Calu3 (cell line): Measurements from ENCODE around the gene HMCN1. TPM values are rescaled to one million over a fixed set of nuclear protein-coding genes. Genes with fewer than 3 reads are reported as not detected.

ENCODE experiments used
- BruUV-seq: library from RNA; stranded (reverse); fragments of 400-500 nt; replicated peaks from 2 replicates; lab custom pipeline; 2021; lab: Mats Ljungman, UMichigan
- CTCF ChIA-PET: fragments of 300-600 bp; sonication (Branson Sonifier 250); formaldehyde crosslinking; loops from one replicate; lab custom pipeline; 2022; ENCODE audit warnings: antibody characterized with exemption; lab: Charles Lee
- DNase-seq: peaks from one replicate; pipeline ENCODE4 v3.0.0; 2022
- H3K27ac Mint-ChIP-seq: one replicate; pipeline ENCODE4 v1.8.0; 2022; ENCODE audit warnings: mixed read lengths; ENCODE audit not compliant: unreplicated experiment
- H3K27me3 Mint-ChIP-seq: one replicate; pipeline ENCODE4 v1.8.0; 2022; ENCODE audit warnings: mixed read lengths; ENCODE audit not compliant: unreplicated experiment
- H3K36me3 Mint-ChIP-seq: one replicate; pipeline ENCODE4 v1.8.0; 2022; ENCODE audit warnings: mild to moderate bottlenecking, moderate library complexity, mixed read lengths; ENCODE audit not compliant: insufficient read depth, unreplicated experiment
- H3K4me1 Mint-ChIP-seq: one replicate; pipeline ENCODE4 v1.8.0; 2022; ENCODE audit warnings: mild to moderate bottlenecking, low read depth, mixed read lengths; ENCODE audit not compliant: unreplicated experiment
- H3K4me3 Mint-ChIP-seq: one replicate; pipeline ENCODE4 v1.8.0; 2022; ENCODE audit warnings: mild to moderate bottlenecking, low read depth, moderate library complexity, mixed read lengths; ENCODE audit not compliant: unreplicated experiment
- H3K9me3 Mint-ChIP-seq: one replicate; pipeline ENCODE4 v1.8.0; 2022; ENCODE audit warnings: low read depth, mixed read lengths; ENCODE audit not compliant: unreplicated experiment
- CTCF ChIP-seq: fragments of 200-600 bp; IDR thresholded peaks from one replicate; pipeline ENCODE4 v1.8.0; 2022; ENCODE audit warnings: antibody characterized with exemption; ENCODE audit not compliant: unreplicated experiment
- intact Hi-C: fragments of 100-400 bp; cut with micrococcal nuclease; formaldehyde crosslinking; loops from one replicate; pipeline ENCODE4 v1.10.0; 2022; ENCODE audit not compliant: unreplicated experiment
- total RNA-seq: library from RNA; stranded (reverse); gene quantifications from 2 replicates; pipeline ENCODE4 v1.2.3, GENCODE V29; 2022

HMCN1 gene
- total RNA-seq, 1 experiment from 2014 or later, result 0.05 TPM

GRCh38 chr1:185803241-185803640 is 69.0 kb downstream of the HMCN1 start:
- no peak for DNase-seq
- CTCF ChIA-PET, result interaction anchor here (1.0 kb wide), 1 partner anchor 83 kb away, joined by 3 read pairs; no protein-coding TSS in a partner anchor

GRCh38 chr1:185804206-185804605 is 70.0 kb downstream of the HMCN1 start:
- Mint-ChIP-seq H3K27ac (no peak overlapping the region), H3K9me3 (no peaks in the 10 kb centered on the region), H3K36me3 (no peaks in the 10 kb centered on the region), H3K4me1 (no peaks in the 10 kb centered on the region), H3K4me3 (no peak overlapping the region), H3K27me3 (no peaks in the 10 kb centered on the region)
- no peak for DNase-seq
- no peak for TF ChIP-seq CTCF
- intact Hi-C loops, result no loop called here
- CTCF ChIA-PET, result no interaction called here
- BruUV-seq, result no TSS peak

More at GRCh38 chr1:185803241-185803640, 69.0 kb downstream of the HMCN1 start:
- no peaks in the 10 kb centered on the region for H3K36me3 Mint-ChIP-seq
- no peaks in the 10 kb centered on the region for H3K27me3 Mint-ChIP-seq
- no peak overlapping the region for H3K4me3 Mint-ChIP-seq
- no TSS peak for BruUV-seq
- TF ChIP-seq CTCF, result no peak
- H3K9me3 Mint-ChIP-seq, result no peaks in the 10 kb centered on the region
- intact Hi-C loops, result no loop called here
- no peak overlapping the region for H3K27ac Mint-ChIP-seq
- no peaks in the 10 kb centered on the region for H3K4me1 Mint-ChIP-seq

- no TSS peak for BruUV-seq
- Mint-ChIP-seq H3K4me3 (no peak overlapping the region), H3K4me1 (no peaks in the 10 kb centered on the region), H3K27ac (no peak overlapping the region), H3K9me3 (no peaks in the 10 kb centered on the region), H3K27me3 (no peaks in the 10 kb centered on the region), H3K36me3 (no peaks in the 10 kb centered on the region)
- TF ChIP-seq CTCF, result no peak
- CTCF ChIA-PET, result no interaction called here
- DNase-seq, result no peak
- intact Hi-C loops, result no loop called here
Measured at GRCh38 chr1:185804608-185805007, 70.4 kb downstream of the HMCN1 start.

GRCh38 chr1:185807275-185807674 is 73.1 kb downstream of the HMCN1 start:
- no peak for TF ChIP-seq CTCF
- H3K27ac Mint-ChIP-seq, result no peak overlapping the region
- no peaks in the 10 kb centered on the region for H3K36me3 Mint-ChIP-seq
- no peaks in the 10 kb centered on the region for H3K27me3 Mint-ChIP-seq
- CTCF ChIA-PET, result no interaction called here
- no peak overlapping the region for H3K4me3 Mint-ChIP-seq
- BruUV-seq, result no TSS peak
- H3K4me1 Mint-ChIP-seq, result no peaks in the 10 kb centered on the region
- DNase-seq, result no peak
- no peaks in the 10 kb centered on the region for H3K9me3 Mint-ChIP-seq
- intact Hi-C loops, result no loop called here
